Endothelial cell (in vitro differentiated cells): ENCODE data around the gene TBC1D22A. TPM values are rescaled to one million over a fixed set of nuclear protein-coding genes. Genes with fewer than 3 reads are reported as not detected.
"Not testable (repeated sequence)": the region's sequence is repeated elsewhere in the genome, so short reads cannot be mapped to it uniquely, and the experiment has no call there.

Experiments
- DNase-seq: peaks from one replicate; pipeline ENCODE4 v3.0.0; 2021; ENCODE audit warnings: low spot score
- H3K27ac Mint-ChIP-seq: one replicate; pipeline ENCODE4 v1.8.0; 2021; ENCODE audit warnings: mixed read lengths, inconsistent platforms; ENCODE audit not compliant: unreplicated experiment
- H3K27me3 Mint-ChIP-seq: one replicate; pipeline ENCODE4 v1.8.0; 2021; ENCODE audit warnings: mild to moderate bottlenecking, moderate library complexity, mixed read lengths, inconsistent platforms; ENCODE audit not compliant: unreplicated experiment
- H3K36me3 Mint-ChIP-seq: one replicate; pipeline ENCODE4 v1.8.0; 2021; ENCODE audit warnings: mild to moderate bottlenecking, low read depth, mixed read lengths, inconsistent platforms; ENCODE audit not compliant: unreplicated experiment
- H3K4me1 Mint-ChIP-seq: one replicate; pipeline ENCODE4 v1.8.0; 2021; ENCODE audit warnings: mild to moderate bottlenecking, mixed read lengths, inconsistent platforms; ENCODE audit not compliant: unreplicated experiment
- H3K4me3 Mint-ChIP-seq: one replicate; pipeline ENCODE4 v1.8.0; 2021; ENCODE audit warnings: mild to moderate bottlenecking, mixed read lengths, inconsistent platforms; ENCODE audit not compliant: unreplicated experiment
- H3K9me3 Mint-ChIP-seq: one replicate; pipeline ENCODE4 v1.8.0; 2021; ENCODE audit warnings: mixed read lengths, inconsistent platforms; ENCODE audit not compliant: unreplicated experiment
- CTCF ChIP-seq: fragments of 200-600 bp; sonication (generic); IDR thresholded peaks from one replicate; pipeline ENCODE4 v1.5.0; 2021; ENCODE audit warnings: antibody characterized with exemption; ENCODE audit not compliant: unreplicated experiment
- total RNA-seq: library from RNA; stranded (reverse); fragmentation: NEBNext Ultra II Directional; extraction: Animal tissue kit (Norgen Biotek cat#: 25700); gene quantifications from one replicate; pipeline ENCODE4 v1.2.1, GENCODE V29; 2021; ENCODE audit not compliant: unreplicated experiment

The TBC1D22A gene
- total RNA-seq, 1 donor from 2014 or later: 25.3 TPM

- no peak overlapping the region for H3K4me3 Mint-ChIP-seq
- H3K4me1 Mint-ChIP-seq: peaks cover 5% of the 10 kb centered on the region
- H3K36me3 Mint-ChIP-seq: peaks cover 27% of the 10 kb centered on the region
- no peak for DNase-seq
- TF ChIP-seq CTCF: no peak
- H3K9me3 Mint-ChIP-seq: no peaks in the 10 kb centered on the region
- no peak overlapping the region for H3K27ac Mint-ChIP-seq
- peaks cover 9% of the 10 kb centered on the region for H3K27me3 Mint-ChIP-seq
These were observed 34.0 kb upstream of the TBC1D22A start for GRCh38 chr22:46728470-46728869.

GRCh38 chr22:46730568-46731245, 31.7 kb upstream of the TBC1D22A start:
- Mint-ChIP-seq H3K27ac (no peak overlapping the region), H3K36me3 (peaks cover 19% of the 10 kb centered on the region), H3K27me3 (peaks cover 2% of the 10 kb centered on the region), H3K4me1 (peaks cover 18% of the 10 kb centered on the region), H3K4me3 (peak overlapping the region; percentile 31), H3K9me3 (no peaks in the 10 kb centered on the region)
- DNase-seq: no peak
- TF ChIP-seq CTCF: no peak

- Mint-ChIP-seq H3K27me3 (peaks cover 2% of the 10 kb centered on the region), H3K27ac (no peak overlapping the region), H3K4me3 (no peak overlapping the region), H3K36me3 (peaks cover 13% of the 10 kb centered on the region), H3K9me3 (no peaks in the 10 kb centered on the region), H3K4me1 (peaks cover 23% of the 10 kb centered on the region)
- TF ChIP-seq CTCF: no peak
- no peak for DNase-seq
These were observed 31.0 kb upstream of the TBC1D22A start for GRCh38 chr22:46731246-46732040.

- TF ChIP-seq CTCF: no peak
- no peak for DNase-seq
- Mint-ChIP-seq H3K36me3 (peaks cover 14% of the 10 kb centered on the region), H3K4me3 (no peak overlapping the region), H3K27me3 (peaks cover 6% of the 10 kb centered on the region), H3K27ac (no peak overlapping the region), H3K4me1 (peaks cover 29% of the 10 kb centered on the region), H3K9me3 (no peaks in the 10 kb centered on the region)
These were observed 30.4 kb upstream of the TBC1D22A start for GRCh38 chr22:46732041-46732379.

GRCh38 chr22:46732513-46732912, 29.9 kb upstream of the TBC1D22A start:
- Mint-ChIP-seq H3K4me1 (peaks cover 32% of the 10 kb centered on the region), H3K4me3 (no peak overlapping the region), H3K27me3 (peaks cover 6% of the 10 kb centered on the region), H3K9me3 (no peaks in the 10 kb centered on the region), H3K36me3 (peaks cover 13% of the 10 kb centered on the region), H3K27ac (no peak overlapping the region)
- no peak for TF ChIP-seq CTCF
- no peak for DNase-seq

GRCh38 chr22:46734213-46734722, 28.2 kb upstream of the TBC1D22A start:
- not testable (repeated sequence) for H3K27ac Mint-ChIP-seq, H3K27me3 Mint-ChIP-seq, H3K4me3 Mint-ChIP-seq, H3K9me3 Mint-ChIP-seq, DNase-seq
- Mint-ChIP-seq H3K36me3 (peaks cover 13% of the 10 kb centered on the region), H3K4me1 (peaks cover 32% of the 10 kb centered on the region)
